Adrenal gland (tissue), 12 donors: Measurements from ENCODE around the gene ZKSCAN3. TPM values are rescaled to one million over a fixed set of nuclear protein-coding genes. Genes with fewer than 3 reads are reported as not detected.

Experiments
- DNase-seq, 7 donors: peaks; one replicate each; pipeline ENCODE4 v3.0.0-alpha.2; 2019 to 2020
- H3K27ac ChIP-seq, 5 donors: fragments of 200-600 bp; sonication (generic) in 4 of 5; 1 replicate in 3 of 5; 2 replicates in 2 of 5; pipeline versions ENCODE4 v1.5.1 to v1.8.0; 2016 to 2020; ENCODE audit warnings: mild to moderate bottlenecking in 1 of 5
- H3K27me3 ChIP-seq: fragments of 200-600 bp; 2 replicates; pipeline ENCODE4 v1.8.0; 2021
- H3K36me3 ChIP-seq, 2 donors: fragments of 200-600 bp; replicated peaks in 1 of 2; 1 replicate in 1 of 2; 2 replicates in 1 of 2; pipeline versions ENCODE4 v1.5.1 to v1.8.0; 2018 to 2022
- H3K4me1 ChIP-seq, 2 donors: fragments of 200-600 bp; replicated peaks in 1 of 2; 1 replicate in 1 of 2; 2 replicates in 1 of 2; pipeline versions ENCODE4 v1.5.1 to v1.8.0; 2018 to 2021
- H3K4me3 ChIP-seq, 4 donors: fragments of 200-600 bp; sonication (generic) in 3 of 4; one replicate each; pipeline ENCODE4 v1.5.1; 2016 to 2018
- H3K9me3 ChIP-seq, 3 donors: fragments of 200-600 bp; sonication (generic) in 1 of 3; replicated peaks in 1 of 3; 1 replicate in 2 of 3; 2 replicates in 1 of 3; pipeline versions ENCODE4 v1.5.1 to v1.8.0; 2016 to 2021
- POLR2A ChIP-seq, 2 donors: fragments of 450-650 bp; IDR thresholded peaks; one replicate each; pipeline ENCODE4 v1.6.1; 2017; ENCODE audit warnings: antibody characterized with exemption in 2 of 2, mild to moderate bottlenecking in 2 of 2, moderate library complexity in 1 of 2
- WGBS, 4 donors: extraction: QIAGEN DNeasy Blood & Tissue Kit in 2 of 4; methylation state at CpG; one replicate each; pipeline versions ENCODE4 v1.1.5 to v1.1.7; 2013 to 2017; 5-methylcytosine and 5-hydroxymethylcytosine counted together
- intact Hi-C, 2 donors: fragments of 100-400 bp; cut with DNase I; formaldehyde crosslinking; loops; one replicate each; pipeline versions ENCODE4 v1.14.1 to v1.15.0; 2022 to 2023
- polyA plus RNA-seq, 3 donors: library from polyadenylated mRNA; stranded (reverse); fragments of 200-250 nt in 2 of 3; fragments of 350-450 nt in 1 of 3; fragmentation: Illumina TruSeq in 1 of 3; extraction: RNeasy Lipid Tissue Mini Kit (QIAGEN cat#74804) in 1 of 3; gene quantifications; one replicate each; pipeline ENCODE4 v1.2.3, GENCODE V29; 2013 to 2014
- total RNA-seq, 9 donors: library from RNA; depleted of rRNA in 4 of 9; stranded (reverse); fragments of >200 nt in 4 of 9; fragments of 120-200 nt in 1 of 9; fragmentation: NEBNext Ultra II Directional in 1 of 9; extraction: Animal tissue kit (Norgen Biotek cat#: 25700) in 1 of 9; gene quantifications; one replicate each; pipeline versions ENCODE4 v1.1.0 to v1.2.4, GENCODE V29; 2013 to 2023
- TF ChIP-seq, protein P1 (sequence below), 6 experiments: fragments of 450-650 bp in 4 of 6; fragments of 200-600 bp in 2 of 6; sonication (generic) in 1 of 6; IDR thresholded peaks; 1 replicate in 5 of 6; 2 replicates in 1 of 6; pipeline versions ENCODE4 v1.5.1 to v1.8.0; 2016 to 2021; ENCODE audit warnings: antibody characterized with exemption in 6 of 6, mild to moderate bottlenecking in 2 of 6, moderate library complexity in 1 of 6
- donor health status: healthy with polysubstance abuse.
- donor health status: Bipolar disorder and iron deficiency.
- donor health status: DM: yes; HTN: yes; CAD: no.
- donor health status: DM: no; HTN: no; CAD: no.
- donor health status: DM: no; HTN: no; CAD: no.
- donor health status: DM: yes; HTN: yes; CAD: no.

The ZKSCAN3 gene
- total and polyA plus RNA-seq, 12 donors: 1.4 to 12.4 (median 5.2) TPM

GRCh38 chr6:28336284-28337120 is 13.2 kb upstream of the ZKSCAN3 start:
- H3K36me3 ChIP-seq: no peaks in the 10 kb centered on the region
- H3K27ac ChIP-seq: peak overlapping the region; percentile 91 to 99 (median 97)
- intact Hi-C loops: no loop called here
- H3K27me3 ChIP-seq: no peaks in the 10 kb centered on the region
- DNase-seq: peak; percentile 29 to 58 (median 32)
- 11 to 12% (median 12%) methylated on average over 23 to 24 of the region's 24 CpGs for WGBS, 4 donors
- TF ChIP-seq, protein P1, sequence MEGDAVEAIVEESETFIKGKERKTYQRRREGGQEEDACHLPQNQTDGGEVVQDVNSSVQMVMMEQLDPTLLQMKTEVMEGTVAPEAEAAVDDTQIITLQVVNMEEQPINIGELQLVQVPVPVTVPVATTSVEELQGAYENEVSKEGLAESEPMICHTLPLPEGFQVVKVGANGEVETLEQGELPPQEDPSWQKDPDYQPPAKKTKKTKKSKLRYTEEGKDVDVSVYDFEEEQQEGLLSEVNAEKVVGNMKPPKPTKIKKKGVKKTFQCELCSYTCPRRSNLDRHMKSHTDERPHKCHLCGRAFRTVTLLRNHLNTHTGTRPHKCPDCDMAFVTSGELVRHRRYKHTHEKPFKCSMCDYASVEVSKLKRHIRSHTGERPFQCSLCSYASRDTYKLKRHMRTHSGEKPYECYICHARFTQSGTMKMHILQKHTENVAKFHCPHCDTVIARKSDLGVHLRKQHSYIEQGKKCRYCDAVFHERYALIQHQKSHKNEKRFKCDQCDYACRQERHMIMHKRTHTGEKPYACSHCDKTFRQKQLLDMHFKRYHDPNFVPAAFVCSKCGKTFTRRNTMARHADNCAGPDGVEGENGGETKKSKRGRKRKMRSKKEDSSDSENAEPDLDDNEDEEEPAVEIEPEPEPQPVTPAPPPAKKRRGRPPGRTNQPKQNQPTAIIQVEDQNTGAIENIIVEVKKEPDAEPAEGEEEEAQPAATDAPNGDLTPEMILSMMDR (IDR thresholded peaks at IDR 0.05): no peak
- TF ChIP-seq POLR2A (IDR thresholded peaks at IDR 0.05): no peak
- H3K9me3 ChIP-seq: no peaks in the 10 kb centered on the region
- H3K4me3 ChIP-seq: peak overlapping the region; percentile 46 to 79 (median 62)
- peaks cover 3 to 9% of the 10 kb centered on the region in 2 donors for H3K4me1 ChIP-seq

DNA sequence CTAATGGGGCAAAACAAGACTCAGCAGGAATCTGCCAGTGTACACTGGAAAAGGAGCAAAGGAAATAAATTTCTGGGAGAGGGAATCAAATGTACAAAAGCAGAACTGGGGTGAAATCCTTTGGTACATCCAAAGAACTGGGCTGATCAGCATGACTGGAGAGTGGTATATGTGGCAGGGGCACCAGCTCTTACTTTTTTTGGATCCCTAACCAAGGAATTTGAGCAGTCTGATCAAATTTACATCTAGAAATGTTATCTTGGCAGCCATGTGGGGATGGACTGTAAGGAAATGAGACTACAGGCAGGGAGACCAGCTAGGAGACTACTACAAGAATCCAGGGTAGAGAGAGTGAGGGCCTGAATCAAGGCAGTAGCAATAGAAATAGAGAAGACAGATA is 12.6 kb upstream of the ZKSCAN3 start:
- no peak for DNase-seq
- Histone ChIP-seq H3K4me1 (peaks cover 3 to 9% of the 10 kb centered on the region in 2 donors), H3K27ac (no peak overlapping the region), H3K9me3 (no peaks in the 10 kb centered on the region), H3K36me3 (no peaks in the 10 kb centered on the region), H3K4me3 (peak overlapping the region in 1 of 4 donors; percentile 66), H3K27me3 (no peaks in the 10 kb centered on the region)
- intact Hi-C loops: no loop called here
- TF ChIP-seq, protein P1 (IDR thresholded peaks at IDR 0.05): no peak
- no peak for TF ChIP-seq POLR2A (IDR thresholded peaks at IDR 0.05)

- no peak for TF ChIP-seq POLR2A (IDR thresholded peaks at IDR 0.05)
- TF ChIP-seq, protein P1 (IDR thresholded peaks at IDR 0.05): no peak
- H3K27ac ChIP-seq: no peak overlapping the region
- H3K36me3 ChIP-seq: no peaks in the 10 kb centered on the region
- H3K4me1 ChIP-seq: peaks cover 0 to 5% of the 10 kb centered on the region in 2 donors
- DNase-seq: no peak
- 62 to 87% (median 81%) methylated on average over 1 of the region's 1 CpG for WGBS, 4 donors
- H3K9me3 ChIP-seq: no peaks in the 10 kb centered on the region
- H3K27me3 ChIP-seq: no peaks in the 10 kb centered on the region
- intact Hi-C loops: no loop called here
- no peak overlapping the region for H3K4me3 ChIP-seq
Measured at GRCh38 chr6:28340310-28341095, 9.2 kb upstream of the ZKSCAN3 start.

- intact Hi-C loops: no loop called here
- Histone ChIP-seq H3K27ac (no peak overlapping the region), H3K4me3 (no peak overlapping the region), H3K36me3 (no peaks in the 10 kb centered on the region), H3K9me3 (no peaks in the 10 kb centered on the region), H3K4me1 (no peaks in the 10 kb centered on the region), H3K27me3 (no peaks in the 10 kb centered on the region)
- WGBS, 4 donors: 31 to 52% (median 49%) methylated on average over 1 of the region's 1 CpG
- DNase-seq: no peak
- TF ChIP-seq POLR2A (IDR thresholded peaks at IDR 0.05): no peak
- TF ChIP-seq, protein P1 (IDR thresholded peaks at IDR 0.05): no peak
Measured at GRCh38 chr6:28343898-28344677, 5.7 kb upstream of the ZKSCAN3 start.
